T-helper 9 cell (primary cell): ENCODE measurements around the gene IL17F.
A peak's percentile ranks its signal among the peaks of the same experiment; 100 is the strongest.

Experiments used
- DNase-seq: peaks from one replicate; pipeline ENCODE4 v3.0.0-alpha.2; 2020
- total RNA-seq, 2 donors: gene quantifications; one replicate each; lab custom pipeline; 2026; lab: John Stamatoyannopoulos, UW

Gene IL17F
- 0 reads per million in 2 donors for total RNA-seq

- DNase-seq: no peak
These were observed at the start of gene IL17F for GRCh38 chr6:52244400-52244799. IL17F (minus strand) TSS chr6:52244500; CDS start chr6:52244429, 71 bp downstream.

GRCh38 chr6:52293067-52293466 lies 48.8 kb upstream of the IL17F start:
- no peak for DNase-seq

GRCh38 chr6:52288841-52289240 lies 44.5 kb upstream of the IL17F start:
- no peak for DNase-seq

GRCh38 chr6:52288216-52288615 lies 43.9 kb upstream of the IL17F start:
- DNase-seq: no peak

- DNase-seq: peak; percentile 50
These were observed 42.6 kb upstream of the IL17F start for GRCh38 chr6:52286798-52287432.

GRCh38 chr6:52285177-52286068 lies 41.1 kb upstream of the IL17F start:
- DNase-seq: no peak

- peak; percentile 86 for DNase-seq
These were observed 40.3 kb upstream of the IL17F start, which contains the start of gene MCM3 for GRCh38 chr6:52284460-52285176. MCM3 (minus strand) TSS chr6:52284742; CDS start chr6:52284674, 68 bp downstream.

- DNase-seq: no peak
These were observed 39.8 kb upstream of the IL17F start for GRCh38 chr6:52284131-52284459.

- DNase-seq: no peak
These were observed 38.8 kb upstream of the IL17F start for GRCh38 chr6:52283111-52283510.

GRCh38 chr6:52276130-52276529 lies 31.8 kb upstream of the IL17F start:
- no peak for DNase-seq

- no peak for DNase-seq
These were observed 27.7 kb upstream of the IL17F start for GRCh38 chr6:52271852-52272460.

- peak; percentile 43 for DNase-seq
These were observed 19.6 kb upstream of the IL17F start for GRCh38 chr6:52263709-52264540.

GRCh38 chr6:52262620-52263344 lies 18.5 kb upstream of the IL17F start:
- no peak for DNase-seq

GRCh38 chr6:52261229-52261628 lies 16.9 kb upstream of the IL17F start:
- DNase-seq: no peak

- no peak for DNase-seq
These were observed 16.3 kb upstream of the IL17F start for GRCh38 chr6:52260634-52261033.

- DNase-seq: no peak
These were observed 11.1 kb upstream of the IL17F start for GRCh38 chr6:52255434-52255833.

GRCh38 chr6:52254731-52255378 lies 10.6 kb upstream of the IL17F start:
- no peak for DNase-seq

- DNase-seq: no peak
These were observed 9.2 kb upstream of the IL17F start for GRCh38 chr6:52253494-52253893.

GRCh38 chr6:52251113-52251512 lies 6.8 kb upstream of the IL17F start:
- DNase-seq: no peak

GRCh38 chr6:52249078-52249477 lies 4.8 kb upstream of the IL17F start:
- no peak for DNase-seq

- no peak for DNase-seq
These were observed 1.1 kb upstream of the IL17F start for GRCh38 chr6:52245425-52245824.
